CD4-positive, alpha-beta T cell treated with Interferon alpha-2 for 1 hour (primary cell): ENCODE data around the gene SOX8.
A peak's percentile ranks its signal among the peaks of the same experiment; 100 is the strongest.

Experiments used
- DNase-seq, 2 donors: peaks; one replicate each; pipeline ENCODE4 v3.0.0-alpha.2; 2020 to 2022

Gene SOX8

DNA sequence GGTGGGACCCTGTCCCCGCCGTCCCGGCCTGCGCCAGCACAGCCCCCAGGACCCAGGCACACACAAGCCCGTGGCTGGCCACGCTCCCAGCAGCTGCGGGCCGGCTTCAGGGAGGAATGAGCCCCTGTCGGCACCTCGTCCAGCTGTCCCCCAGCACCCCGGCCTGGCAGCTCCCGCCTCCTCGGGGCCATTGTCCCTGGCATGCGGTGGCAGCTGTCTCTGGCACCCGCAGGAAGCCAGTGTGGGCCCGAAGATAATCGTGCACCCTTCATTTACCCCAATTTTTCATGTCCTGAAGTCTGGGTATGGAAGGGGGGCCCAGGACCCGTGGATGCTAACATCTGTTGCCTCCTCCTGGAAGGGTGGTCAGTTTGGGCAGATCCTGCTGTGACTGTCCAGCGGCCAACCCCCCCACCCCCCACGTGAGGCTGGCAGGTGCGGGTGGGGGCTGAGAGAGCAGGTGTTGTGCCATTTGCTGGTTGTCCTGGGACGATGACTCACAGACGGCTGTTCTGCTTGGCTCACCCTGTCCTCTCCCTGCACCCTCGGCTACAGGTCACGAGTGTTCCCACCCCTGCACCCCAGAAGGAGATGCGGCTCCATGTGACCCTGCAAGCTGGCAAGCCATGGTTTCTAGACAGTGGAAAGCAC, 6.8 kb upstream of the SOX8 start:
- no peak for DNase-seq

DNA sequence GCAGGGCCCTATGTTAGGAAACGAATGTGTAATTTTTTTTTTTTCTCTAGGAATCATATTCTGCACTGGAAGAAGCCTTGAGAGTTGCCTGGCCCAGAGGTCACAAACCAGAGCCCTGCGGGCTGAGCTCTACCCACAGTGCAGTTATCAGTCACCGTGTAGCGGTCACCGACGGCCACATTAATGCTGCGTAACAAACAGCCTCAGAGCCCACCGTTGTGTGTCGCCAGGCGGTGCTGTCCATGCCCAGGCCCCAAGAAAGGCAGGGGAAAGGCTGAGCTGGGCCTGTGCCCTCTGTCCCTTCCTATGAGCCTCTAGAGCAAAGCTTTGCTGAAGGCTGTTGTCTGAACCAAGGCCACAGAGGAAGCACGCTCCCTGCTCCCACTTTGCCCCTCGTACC, 6.3 kb upstream of the SOX8 start:
- DNase-seq = no peak

DNA sequence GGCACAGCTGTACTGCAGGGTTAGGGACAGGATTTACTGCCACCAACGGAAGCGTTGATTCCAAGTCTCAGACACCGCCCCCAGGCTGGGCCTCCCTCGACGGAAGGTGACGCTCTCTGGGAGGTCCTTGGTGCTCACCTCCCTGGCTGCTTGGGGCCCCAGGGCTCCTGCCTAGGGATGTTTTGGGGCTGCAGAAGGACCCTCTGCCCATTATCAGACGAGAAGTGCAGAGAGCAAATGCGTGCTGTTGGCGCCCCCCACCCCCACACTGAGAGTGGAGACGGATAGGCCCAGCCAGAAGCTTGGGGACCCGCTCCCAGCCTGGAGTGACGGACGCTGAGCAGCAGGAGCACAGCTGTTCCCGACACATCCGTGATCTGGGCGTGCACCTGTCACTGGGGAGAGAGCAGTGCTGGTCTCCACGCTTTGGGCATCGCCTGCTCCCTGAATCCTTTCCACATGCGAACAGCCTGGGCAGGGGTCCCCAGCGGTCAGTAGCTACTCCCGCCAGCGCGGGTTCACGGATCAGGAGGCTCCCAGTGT, 5.1 kb upstream of the SOX8 start:
- DNase-seq = peak in 1 of 2 donors; percentile 25

DNA sequence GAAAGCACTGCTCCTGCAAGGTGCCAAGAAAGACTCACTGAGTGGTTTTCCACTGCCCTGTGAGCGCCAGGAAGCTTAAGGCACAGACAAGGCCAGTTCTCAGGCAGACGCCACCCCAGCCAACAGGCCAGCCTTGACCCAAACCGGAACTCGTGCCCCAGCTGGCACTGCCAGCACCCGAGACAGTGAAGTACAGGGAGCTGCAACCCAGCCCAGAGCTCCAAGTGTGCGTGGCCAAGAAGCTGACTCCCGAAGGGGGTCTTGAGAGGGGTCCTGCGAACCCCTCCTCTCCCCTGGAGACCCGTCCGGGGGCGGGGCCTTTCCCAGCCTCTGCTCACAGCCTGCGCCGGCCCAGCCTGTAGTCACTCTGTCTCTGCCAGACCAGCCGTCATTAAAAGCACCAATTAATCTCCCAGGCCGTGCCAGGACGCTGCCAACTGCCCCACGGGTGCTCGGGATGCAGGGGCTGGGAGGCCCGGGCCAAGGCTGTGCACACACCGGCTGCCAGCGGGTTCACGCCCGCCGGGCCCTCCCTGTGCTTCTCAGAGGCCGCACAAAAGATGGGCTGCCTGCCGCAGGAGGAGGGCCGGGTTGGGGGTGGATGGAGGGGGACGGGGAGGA, 4.4 kb upstream of the SOX8 start:
- no peak for DNase-seq

DNA sequence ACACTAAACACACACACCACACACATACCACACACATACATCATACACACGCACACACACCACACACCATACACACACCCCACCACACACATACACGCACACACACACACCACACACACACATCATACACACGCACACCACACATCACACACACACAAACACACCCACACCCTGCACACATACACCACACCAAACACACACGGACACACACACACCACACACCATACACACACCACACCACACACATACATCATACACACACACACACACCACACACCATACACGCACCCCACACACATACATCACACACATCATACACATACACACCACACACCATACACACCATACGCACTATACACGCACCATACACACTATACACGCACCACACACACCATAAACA, 3.7 kb upstream of the SOX8 start:
- DNase-seq = no peak

DNA sequence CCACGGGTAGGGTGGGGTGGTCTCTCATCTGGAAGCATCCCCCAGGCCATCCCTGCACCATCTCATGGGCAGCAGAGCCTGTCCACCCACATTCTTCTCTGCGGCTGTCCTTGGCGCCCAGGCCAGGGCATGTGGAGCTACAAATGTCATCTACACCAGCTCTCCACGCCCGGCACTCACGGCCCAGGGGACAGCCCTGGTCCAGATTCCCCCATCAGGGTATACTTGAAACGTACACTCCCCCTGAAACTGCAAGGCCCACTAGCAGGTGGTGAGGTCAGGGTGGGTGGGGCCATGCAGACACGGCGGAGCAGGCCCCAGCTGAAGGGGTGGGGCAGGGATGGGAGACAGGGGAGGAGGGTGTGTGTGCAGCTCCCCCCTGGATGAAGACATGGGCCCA, 3.2 kb upstream of the SOX8 start:
- DNase-seq = no peak

DNA sequence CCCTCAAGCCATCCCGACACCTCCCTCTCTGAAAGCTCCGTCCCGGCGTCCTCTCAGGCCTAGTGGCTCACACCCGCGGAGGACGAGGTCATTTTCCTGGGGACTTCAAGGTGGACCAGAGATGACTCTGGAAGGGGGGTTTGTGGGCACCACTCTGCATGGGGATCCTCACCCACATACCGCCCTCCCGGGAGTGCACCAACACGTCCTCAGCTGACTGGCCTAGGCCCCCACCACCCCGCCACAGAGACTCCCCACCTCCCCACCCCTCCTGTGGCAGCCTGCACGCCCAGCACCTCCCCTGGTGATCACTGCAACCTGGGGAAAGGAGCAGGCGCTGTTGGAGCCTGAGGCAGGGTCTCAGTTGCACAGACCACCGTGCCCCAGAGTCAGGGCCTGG, 2.4 kb upstream of the SOX8 start:
- DNase-seq = no peak

DNA sequence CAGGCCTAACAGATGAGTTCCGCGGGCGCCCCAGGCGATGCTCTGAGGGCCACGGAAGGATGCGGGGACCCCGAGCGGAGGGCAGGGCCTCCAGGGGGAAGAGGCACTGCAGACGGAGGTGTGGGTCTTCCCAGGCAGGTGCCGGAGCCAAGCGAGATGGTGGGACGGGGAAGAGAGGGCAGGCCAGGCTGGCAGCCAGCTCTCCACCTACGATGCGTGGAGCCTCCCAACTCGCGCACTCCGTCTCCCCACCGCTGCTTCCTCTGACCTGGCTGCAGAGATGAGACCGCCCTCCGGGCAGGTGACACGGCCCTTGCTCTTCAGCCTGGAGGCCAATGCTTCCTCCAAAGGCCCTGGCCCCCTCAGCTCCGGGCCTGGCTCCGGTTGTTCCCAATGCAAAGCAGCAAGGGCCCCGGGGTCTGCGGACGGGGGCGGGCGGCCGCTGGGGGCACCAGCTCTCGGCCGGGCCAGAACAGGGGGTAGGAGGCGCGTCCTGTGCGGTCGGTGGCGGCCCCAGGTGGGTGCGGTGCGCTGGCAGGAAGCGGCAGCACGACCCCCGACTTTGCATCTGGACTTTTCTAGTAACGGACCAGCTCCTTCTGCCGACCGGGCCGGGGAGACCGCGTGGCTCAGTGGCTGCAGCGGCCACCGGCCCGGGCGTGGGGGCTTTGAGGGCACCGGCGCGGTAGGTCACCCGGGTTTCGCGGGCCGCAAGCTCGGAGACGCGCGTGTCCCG, 1.5 kb upstream of the SOX8 start:
- no peak for DNase-seq

DNA sequence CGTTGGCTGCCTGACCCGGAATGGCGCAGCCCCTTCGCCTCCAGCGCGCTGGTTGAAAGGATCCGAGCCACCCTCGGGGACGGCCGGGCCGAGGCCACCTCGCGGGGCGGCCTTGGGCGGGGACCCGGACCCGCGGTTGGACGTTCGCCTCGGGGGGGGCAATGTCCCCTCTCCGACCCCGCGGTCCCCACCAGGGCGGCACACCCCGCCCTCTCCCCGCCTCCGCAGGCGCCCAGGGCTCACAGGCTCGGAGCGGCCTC, 1.0 kb upstream of the SOX8 start:
- peak in 1 of 2 donors; percentile 22 for DNase-seq

DNA sequence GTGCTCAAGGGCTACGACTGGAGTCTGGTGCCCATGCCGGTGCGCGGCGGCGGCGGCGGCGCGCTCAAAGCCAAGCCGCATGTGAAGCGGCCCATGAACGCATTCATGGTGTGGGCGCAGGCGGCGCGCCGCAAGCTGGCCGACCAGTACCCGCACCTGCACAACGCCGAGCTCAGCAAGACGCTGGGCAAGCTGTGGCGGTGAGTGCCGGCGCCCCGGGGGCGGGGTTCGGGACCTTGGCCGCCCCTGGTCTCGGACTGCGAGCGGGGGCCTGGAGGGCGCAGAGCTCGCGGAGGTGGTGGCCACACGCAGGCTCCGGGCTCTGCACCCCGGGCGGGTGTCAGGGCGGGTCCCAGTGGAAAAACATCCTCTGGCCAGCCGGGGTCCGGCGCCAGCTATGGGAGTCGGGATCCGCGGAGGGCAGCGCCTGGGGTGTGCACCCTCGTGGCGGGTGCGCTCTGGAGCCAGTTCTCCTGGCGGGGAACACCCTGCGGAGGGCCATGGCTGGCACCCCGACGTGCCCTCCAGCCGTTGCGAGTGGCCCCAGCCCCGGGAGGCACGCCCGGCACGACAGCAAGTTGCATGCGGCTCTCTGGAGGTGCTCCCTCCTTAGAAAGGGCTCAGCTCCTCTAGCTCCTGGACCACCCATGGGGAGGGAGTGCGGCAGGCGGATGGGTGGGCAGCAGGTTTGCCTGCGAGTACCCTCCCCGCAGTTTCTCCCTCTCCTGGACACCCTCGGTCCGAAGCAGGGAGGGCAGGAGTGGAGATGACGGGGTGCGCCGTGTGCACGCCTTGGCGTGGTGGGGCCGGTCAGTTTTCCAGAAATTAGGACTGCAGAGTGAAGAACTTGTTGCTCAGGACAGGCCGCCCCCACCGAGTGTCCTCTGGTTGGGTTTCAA, 824 bp downstream of the SOX8 start:
- peak in 1 of 2 donors; percentile 29 for DNase-seq

DNA sequence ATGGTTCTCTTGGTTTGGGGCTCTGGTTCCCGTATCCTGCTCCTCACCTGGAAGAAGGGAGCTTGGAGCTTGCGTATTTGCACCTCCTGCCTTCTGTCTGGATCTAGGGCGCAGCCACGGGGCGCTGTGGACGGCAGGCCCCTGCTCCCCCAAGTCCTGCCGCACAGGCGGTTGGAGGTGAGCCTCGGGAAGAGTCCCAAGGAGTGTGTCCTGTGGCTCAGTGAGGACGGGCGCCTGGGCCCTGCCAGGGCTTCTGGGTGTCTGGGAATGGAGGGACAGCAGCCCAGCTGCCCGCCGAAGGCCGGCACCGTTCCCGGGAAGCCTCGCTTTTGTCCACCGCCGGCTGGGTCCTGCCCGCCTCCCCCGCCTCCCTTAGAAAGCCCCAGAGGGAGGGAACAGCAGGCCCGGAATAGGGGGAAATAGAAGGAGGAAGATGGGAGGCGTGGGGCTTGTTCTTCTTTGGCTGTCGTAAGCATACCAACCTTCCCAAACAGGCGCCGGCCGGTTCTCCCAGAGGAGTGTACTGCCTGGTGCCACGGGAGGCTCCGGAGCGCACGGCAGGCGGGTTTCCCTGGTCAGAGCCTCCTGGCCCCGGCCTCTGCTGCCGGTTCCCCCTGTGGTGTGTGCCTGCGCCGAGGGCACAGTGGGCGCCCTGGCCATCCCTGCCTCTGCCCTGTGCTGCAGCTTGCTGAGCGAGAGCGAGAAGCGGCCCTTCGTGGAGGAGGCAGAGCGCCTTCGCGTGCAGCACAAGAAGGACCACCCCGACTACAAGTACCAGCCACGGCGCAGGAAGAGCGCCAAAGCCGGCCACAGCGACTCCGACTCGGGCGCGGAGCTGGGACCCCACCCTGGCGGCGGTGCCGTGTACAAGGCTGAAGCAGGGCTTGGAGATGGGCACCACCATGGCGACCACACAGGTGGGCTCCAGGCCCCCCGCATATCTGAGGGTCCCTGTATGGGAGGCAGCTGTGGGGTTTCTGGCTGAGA, 1.8 kb downstream of the SOX8 start:
- DNase-seq = no peak

DNA sequence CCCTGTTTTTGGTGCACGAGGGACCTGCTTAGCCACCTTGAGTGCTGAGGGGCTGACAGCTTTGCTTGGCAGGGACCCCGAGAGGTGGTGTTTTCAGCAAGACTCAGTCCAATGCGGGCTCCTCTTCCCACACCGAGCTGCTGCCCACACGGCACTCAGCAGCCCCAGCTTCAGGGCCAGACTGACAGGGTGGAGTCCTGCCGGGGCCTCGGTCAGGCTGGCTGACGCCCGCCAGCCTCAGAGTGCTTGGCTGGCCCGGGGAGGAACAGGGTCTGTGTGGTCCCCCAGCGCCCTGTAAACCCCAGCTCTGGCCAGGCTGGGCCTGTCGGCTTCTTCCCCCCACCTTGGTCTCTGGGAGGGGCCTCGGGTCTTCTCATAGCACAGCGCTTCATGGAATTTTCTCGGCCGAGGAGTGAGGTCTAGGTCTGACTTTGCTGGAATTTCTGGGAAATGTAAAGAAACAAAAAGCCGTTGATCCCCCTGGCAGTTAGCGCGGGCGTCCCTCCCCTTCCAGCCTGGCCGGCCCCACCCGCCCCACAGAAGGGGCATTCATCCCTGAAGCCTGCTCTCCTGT, 2.6 kb downstream of the SOX8 start:
- no peak for DNase-seq

DNA sequence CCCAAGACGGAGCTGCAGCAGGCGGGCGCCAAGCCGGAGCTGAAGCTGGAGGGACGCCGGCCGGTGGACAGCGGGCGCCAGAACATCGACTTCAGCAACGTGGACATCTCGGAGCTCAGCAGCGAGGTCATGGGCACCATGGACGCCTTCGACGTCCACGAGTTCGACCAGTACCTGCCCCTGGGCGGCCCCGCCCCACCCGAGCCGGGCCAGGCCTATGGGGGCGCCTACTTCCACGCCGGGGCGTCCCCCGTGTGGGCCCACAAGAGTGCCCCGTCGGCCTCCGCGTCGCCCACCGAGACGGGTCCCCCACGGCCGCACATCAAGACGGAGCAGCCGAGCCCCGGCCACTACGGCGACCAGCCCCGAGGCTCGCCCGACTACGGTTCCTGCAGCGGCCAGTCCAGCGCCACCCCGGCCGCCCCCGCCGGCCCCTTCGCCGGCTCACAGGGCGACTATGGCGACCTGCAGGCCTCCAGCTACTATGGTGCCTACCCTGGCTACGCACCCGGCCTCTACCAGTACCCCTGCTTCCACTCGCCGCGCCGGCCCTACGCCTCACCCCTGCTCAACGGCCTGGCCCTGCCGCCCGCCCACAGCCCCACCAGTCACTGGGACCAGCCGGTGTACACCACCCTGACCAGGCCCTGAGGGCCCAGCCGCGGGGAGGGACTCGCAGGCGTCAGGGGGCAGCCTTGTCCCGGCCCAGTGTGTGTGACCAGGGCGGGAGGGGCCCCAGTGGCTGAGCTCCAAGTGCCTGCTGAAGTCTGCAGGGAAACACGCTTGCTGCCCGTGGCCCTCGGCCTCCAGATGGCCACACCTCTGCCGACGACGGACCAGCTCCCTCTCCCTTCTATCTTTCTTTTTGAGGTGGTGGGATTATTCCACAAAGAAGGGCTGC, 3.4 kb downstream of the SOX8 start:
- no peak for DNase-seq

DNA sequence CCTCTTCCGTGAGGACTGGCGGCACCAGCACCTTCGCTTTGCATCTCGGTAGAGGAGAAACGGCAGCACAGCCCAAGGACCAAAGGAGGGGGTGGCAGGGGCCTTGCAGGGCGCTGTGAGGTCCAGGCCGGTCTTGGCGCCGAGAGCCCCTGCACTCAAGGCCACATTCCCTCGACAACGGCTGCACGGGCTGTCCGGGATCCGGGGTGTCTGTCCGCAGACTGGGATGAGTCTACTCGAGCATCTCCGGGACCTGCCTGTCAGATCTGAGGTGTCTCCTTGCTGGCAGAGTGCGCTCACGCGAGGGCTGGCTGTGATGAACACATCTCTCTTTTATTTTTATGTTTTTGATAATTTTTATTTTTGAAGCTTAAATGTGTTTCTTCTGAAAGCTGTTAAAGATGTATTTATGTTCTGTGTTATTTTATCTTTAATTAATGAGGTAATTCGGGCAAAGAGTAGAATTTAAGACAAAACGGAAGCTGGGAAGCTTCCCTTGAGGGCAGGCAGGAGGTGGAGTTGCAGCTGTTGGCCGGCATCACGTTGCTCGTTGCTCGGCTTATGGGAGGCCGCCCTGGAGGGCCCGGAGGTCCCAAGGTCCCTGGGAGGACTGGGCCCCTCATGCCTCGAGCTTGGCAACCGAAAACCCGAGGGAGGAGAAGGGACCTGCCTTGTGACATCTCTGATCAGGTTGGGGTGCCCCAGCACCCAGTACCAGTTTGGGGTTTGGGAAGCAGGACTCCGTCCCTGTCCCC, 4.3 kb downstream of the SOX8 start:
- DNase-seq = no peak

DNA sequence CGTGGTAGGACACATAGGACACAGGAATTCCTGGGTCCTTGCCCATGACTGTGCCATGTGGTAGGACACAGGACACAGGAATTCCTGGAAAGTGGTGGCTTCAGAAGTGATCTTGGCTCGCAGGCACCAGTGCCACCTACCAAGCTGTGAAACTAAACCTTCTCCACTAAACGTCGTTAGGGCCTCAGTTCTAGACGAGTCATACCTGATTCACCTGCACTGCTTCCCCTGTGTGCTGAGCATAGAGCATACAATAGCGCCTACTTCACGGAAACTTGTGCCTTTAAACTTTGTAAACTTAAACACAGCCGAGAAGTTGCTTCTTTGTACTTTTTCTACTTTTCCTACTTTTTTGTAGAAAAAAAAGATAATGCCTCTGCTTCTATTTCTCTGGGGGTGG, 4.8 kb downstream of the SOX8 start:
- DNase-seq = no peak

DNA sequence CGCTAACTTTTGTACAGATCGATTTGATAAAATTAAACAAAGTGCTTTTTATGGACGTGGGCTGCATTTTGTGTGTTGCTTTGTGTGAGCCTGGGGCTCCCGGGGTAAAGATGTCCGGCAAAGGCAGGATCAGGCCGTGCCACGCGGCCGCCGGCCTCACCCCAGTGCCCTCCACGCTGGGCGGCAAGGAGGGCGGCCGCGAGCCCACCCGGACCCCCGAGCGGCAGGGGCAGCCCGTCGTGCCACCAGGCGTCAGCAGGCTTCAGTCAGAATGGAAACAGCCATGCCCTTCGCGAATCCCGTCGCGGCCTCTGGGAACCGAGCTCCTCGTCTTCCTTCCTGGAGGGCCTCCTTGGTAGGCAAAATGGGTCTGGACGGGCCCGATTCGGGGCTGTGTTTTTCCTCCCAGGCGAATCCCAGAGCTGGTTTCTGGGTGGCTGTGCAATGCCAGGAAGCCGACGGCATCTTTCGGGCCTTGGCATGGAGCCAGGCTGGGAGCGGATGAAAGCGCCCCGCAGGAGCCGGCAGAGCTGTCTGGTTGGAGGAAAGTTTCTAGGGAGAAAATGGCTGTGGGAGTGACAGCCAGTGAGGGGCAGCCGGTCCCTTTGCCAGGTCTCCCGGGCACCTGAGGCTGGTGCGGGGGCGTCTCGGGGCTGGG, 5.5 kb downstream of the SOX8 start:
- no peak for DNase-seq

DNA sequence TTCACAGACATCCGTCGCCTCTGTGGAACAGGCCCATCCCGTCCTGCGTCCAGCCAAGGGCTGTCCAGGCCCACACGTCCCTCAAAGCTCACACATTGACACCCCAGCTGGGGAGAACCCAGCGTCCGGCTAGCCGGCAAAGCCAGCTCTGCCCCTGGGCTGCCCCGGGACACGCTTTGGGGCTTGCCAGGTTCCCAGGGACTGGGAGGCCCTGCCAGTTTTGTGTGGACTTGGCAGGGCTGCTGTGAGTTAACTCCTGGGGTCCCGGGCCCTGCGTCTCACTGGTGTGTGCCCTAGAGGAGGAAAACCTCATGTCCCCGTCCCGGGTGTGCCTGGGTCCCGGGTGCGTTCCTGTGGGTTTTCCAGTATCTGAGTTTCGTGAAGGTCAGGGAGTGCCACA, 6.3 kb downstream of the SOX8 start:
- DNase-seq = no peak

DNA sequence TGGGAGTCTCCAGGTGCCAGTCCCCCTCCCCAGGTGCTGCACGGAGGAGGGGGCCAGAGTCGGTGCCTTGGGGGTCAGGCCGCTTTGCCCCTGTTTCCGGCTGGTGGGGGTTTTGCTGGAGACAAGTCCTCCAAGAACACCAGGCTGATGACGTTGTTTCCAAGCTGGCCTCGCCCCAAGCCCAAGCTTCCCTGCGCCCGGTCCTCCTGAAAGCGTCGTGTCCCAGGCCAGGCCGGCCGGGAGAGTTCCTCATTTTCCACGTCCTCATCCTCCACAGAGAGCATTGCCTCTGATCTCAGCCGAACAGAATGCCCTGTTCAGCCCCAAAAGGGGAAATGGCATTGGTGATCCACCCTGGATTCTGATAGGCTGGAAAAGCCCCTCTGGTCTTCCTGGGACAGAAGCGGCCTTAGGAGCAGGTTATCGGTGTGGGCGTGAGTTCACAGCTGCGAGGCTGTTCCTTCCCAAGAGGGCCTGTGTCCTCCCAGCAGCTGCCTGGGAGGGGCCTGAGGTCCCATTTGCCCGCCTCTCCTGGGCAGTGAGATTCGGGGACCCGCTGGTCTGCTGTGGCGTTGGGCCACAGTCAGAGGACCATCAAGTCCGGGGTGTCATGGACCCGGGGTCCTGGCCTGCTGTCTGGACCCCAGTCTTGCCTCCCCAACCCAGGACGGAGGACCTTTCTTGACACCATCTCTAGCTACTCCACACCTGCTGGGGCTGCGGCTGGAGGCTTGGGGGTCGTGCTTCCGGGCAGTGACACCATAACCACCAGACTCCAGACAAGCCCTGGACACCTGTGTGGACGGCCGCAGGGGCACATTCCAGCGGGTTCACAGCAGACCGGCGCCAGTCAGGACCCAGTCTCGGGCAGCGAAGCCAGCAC, 7.1 kb downstream of the SOX8 start:
- DNase-seq = no peak
